SK-N-SH treated with all-trans-retinoic acid at 6 μM for 48 hours (cell line): ENCODE data around the gene PNPLA8.

Source experiments
- ARNTL ChIP-seq: fragments of 450-650 bp; formaldehyde crosslinking; IDR thresholded peaks from 2 replicates; pipeline ENCODE4 v1.5.0; 2020; ENCODE audit warnings: low read depth, mild to moderate bottlenecking, moderate library complexity, borderline replicate concordance
- BACH2 ChIP-seq: fragments of 250-450 bp; sonication (Bioruptor Pico); IDR thresholded peaks from 2 replicates; pipeline ENCODE4 v1.9.0; 2021; ENCODE audit warnings: mild to moderate bottlenecking, borderline replicate concordance
- ESRRG ChIP-seq: fragments of 250-450 bp; sonication (Bioruptor Pico); IDR thresholded peaks from 2 replicates; pipeline ENCODE4 v1.6.1; 2021; ENCODE audit warnings: mild to moderate bottlenecking
- OSR1 ChIP-seq: fragments of 250-450 bp; sonication (Bioruptor Pico); IDR thresholded peaks from 2 replicates; pipeline ENCODE4 v1.8.0; 2022; ENCODE audit warnings: moderate library complexity, mild to moderate bottlenecking, inconsistent platforms
- PPARA ChIP-seq: fragments of 250-450 bp; sonication (Bioruptor Pico); IDR thresholded peaks from 2 replicates; pipeline ENCODE4 v1.5.0; 2020; ENCODE audit warnings: mild to moderate bottlenecking, borderline replicate concordance
- RARB ChIP-seq: fragments of 250-450 bp; sonication (Bioruptor Pico); IDR thresholded peaks from 2 replicates; pipeline ENCODE4 v1.8.0; 2021; ENCODE audit warnings: mild to moderate bottlenecking, moderate library complexity
- SNAI2 ChIP-seq: fragments of 250-450 bp; sonication (Bioruptor Pico); IDR thresholded peaks from 2 replicates; pipeline ENCODE4 v1.5.0; 2020; ENCODE audit warnings: mild to moderate bottlenecking, moderate library complexity
- TCF4 ChIP-seq: fragments of 250-450 bp; sonication (Bioruptor Pico); IDR thresholded peaks from 2 replicates; pipeline ENCODE4 v1.8.0; 2021; ENCODE audit warnings: mild to moderate bottlenecking, moderate library complexity, borderline replicate concordance
- ZC3H10 ChIP-seq: fragments of 250-450 bp; sonication (Bioruptor Pico); IDR thresholded peaks from 2 replicates; pipeline ENCODE4 v1.5.1; 2021; ENCODE audit warnings: mild to moderate bottlenecking, moderate library complexity
- ZNF8 ChIP-seq: fragments of 450-650 bp; formaldehyde crosslinking; IDR thresholded peaks from 2 replicates; pipeline ENCODE4 v1.5.0; 2020; ENCODE audit warnings: mild to moderate bottlenecking, moderate library complexity

- TF ChIP-seq ESRRG (CRISPR knock-in tag) (no peak), BACH2 (CRISPR knock-in tag) (no peak), ARNTL (CRISPR knock-in tag) (no peak), PPARA (CRISPR knock-in tag) (no peak), ZC3H10 (CRISPR knock-in tag) (no peak), OSR1 (CRISPR knock-in tag) (no peak), SNAI2 (CRISPR knock-in tag) (no peak), TCF4 (CRISPR knock-in tag) (no peak), RARB (CRISPR knock-in tag) (no peak), ZNF8 (CRISPR knock-in tag) (no peak)
Measured at GRCh38 chr7:108529341-108529740, 3.4 kb upstream of the PNPLA8 start.
